Fibroblast of the aortic adventitia (primary cell): ENCODE results near the gene CAGE1. TPM values are rescaled to one million over a fixed set of nuclear protein-coding genes. Genes with fewer than 3 reads are reported as not detected.
"Not testable (repeated sequence)": the region's sequence is repeated elsewhere in the genome, so short reads cannot be mapped to it uniquely, and the experiment has no call there.

Experiments
- DNase-seq: peaks from one replicate; pipeline ENCODE4 v3.0.0-alpha.2; 2010; ENCODE audit warnings: low read depth
- H3K4me3 ChIP-seq: 2 replicates; pipeline ENCODE4 v1.5.1; 2011; ENCODE audit warnings: low read depth, mild to moderate bottlenecking, control low read depth, low read length, moderate library complexity
- CTCF ChIP-seq: IDR thresholded peaks from 2 replicates; pipeline ENCODE4 v1.5.1; 2011; ENCODE audit warnings: mild to moderate bottlenecking, low read length, control low read depth, inconsistent platforms; ENCODE audit not compliant: insufficient read depth
- total RNA-seq: library from RNA; depleted of rRNA; stranded (reverse); fragments of >200 nt; gene quantifications from 2 replicates; pipeline ENCODE4 v1.2.3, GENCODE V29; 2012; ENCODE audit warnings: low replicate concordance

The CAGE1 gene
- total RNA-seq, 1 donor: 0.36 TPM

GRCh38 chr6:7315948-7316365 is 73.6 kb downstream of the CAGE1 start:
- TF ChIP-seq CTCF: no peak
- no peak overlapping the region for H3K4me3 ChIP-seq
- no peak for DNase-seq

- not testable (repeated sequence) for DNase-seq, H3K4me3 ChIP-seq
These were observed 74.2 kb downstream of the CAGE1 start for GRCh38 chr6:7315087-7315947.

- no peak overlapping the region for H3K4me3 ChIP-seq
- TF ChIP-seq CTCF: no peak
- DNase-seq: no peak
These were observed 75.1 kb downstream of the CAGE1 start for GRCh38 chr6:7314414-7314813.

GRCh38 chr6:7313505-7314165 is 75.9 kb downstream of the CAGE1 start:
- no peak for TF ChIP-seq CTCF
- DNase-seq: no peak
- H3K4me3 ChIP-seq: peak overlapping the region; percentile 98

GRCh38 chr6:7312616-7313504 is 76.7 kb downstream of the CAGE1 start, which contains the start of gene SSR1:
SSR1 (minus strand) TSS chr6:7313199; CDS start chr6:7313120, 79 bp downstream.
- DNase-seq: peak; percentile 93
- no peak for TF ChIP-seq CTCF
- peak within 1 kb of the TSS; percentile 98 for H3K4me3 ChIP-seq

- no peak for TF ChIP-seq CTCF
- peak overlapping the region; percentile 98 for H3K4me3 ChIP-seq
- peak; percentile 5 for DNase-seq
These were observed 77.5 kb downstream of the CAGE1 start for GRCh38 chr6:7311917-7312615.
